ENCODE measurements around the gene ADAMTS12. TPM values are rescaled to one million over a fixed set of nuclear protein-coding genes. Genes with fewer than 3 reads are reported as not detected.

Gene ADAMTS12
- total and polyA plus RNA-seq, 2 experiments from 2014 or later = 9.1 to 17.1 TPM

GRCh38 chr5:33523208-33523771 is 368.5 kb downstream of the ADAMTS12 start:
- ATAC-seq (no peak), DNase-seq (ENCODE audit: low spot score) (no peak)
- no peaks in the 10 kb centered on the region for H3K79me2 ChIP-seq (replicated peaks; ENCODE audit: insufficient read depth)
- no peaks in the 10 kb centered on the region for H4K20me1 ChIP-seq (replicated peaks; ENCODE audit: insufficient read depth)
- no peak overlapping the region for H3K27ac Mint-ChIP-seq
- H3K4me2 ChIP-seq = no peak overlapping the region
- no peaks in the 10 kb centered on the region for H3K27me3 Mint-ChIP-seq (ENCODE audit: insufficient read depth, low read depth, poor library complexity)
- H3K27ac ChIP-seq (ENCODE audit: low read depth) = no peak overlapping the region
- H3F3A ChIP-seq (replicated peaks; ENCODE audit: low read depth) = no peaks in the 10 kb centered on the region
- H3K9me3 Mint-ChIP-seq = peaks cover 13% of the 10 kb centered on the region
- H3K27me3 ChIP-seq (ENCODE audit: insufficient read depth) = no peaks in the 10 kb centered on the region
- H3K4me3 Mint-ChIP-seq = no peak overlapping the region
- no peak overlapping the region for H2AFZ ChIP-seq
- H3K4me3 ChIP-seq = no peak overlapping the region
- H3K9me2 ChIP-seq (ENCODE audit: insufficient read depth) = no peaks in the 10 kb centered on the region
- H3K4me1 Mint-ChIP-seq = no peaks in the 10 kb centered on the region
- H3K4me1 ChIP-seq (ENCODE audit: insufficient read depth) = no peaks in the 10 kb centered on the region
- peaks cover 3% of the 10 kb centered on the region; the same call in 1 of the 3 replicates for H3K36me3 Mint-ChIP-seq (ENCODE audit: low read depth)
- no peak for TF ChIP-seq CREB1 (CRISPR knock-in tag; IDR thresholded peaks at IDR 0.05; ENCODE audit: low read depth)
- TF ChIP-seq EZH2 (IDR thresholded peaks at IDR 0.05; ENCODE audit: low read depth, unreplicated experiment) = no peak
- no peak for TF ChIP-seq STAT1 (IDR thresholded peaks at IDR 0.05; ENCODE audit: unreplicated experiment)
- TF ChIP-seq ZNF114 (CRISPR knock-in tag; IDR thresholded peaks at IDR 0.05) = no peak
- no peak for TF ChIP-seq NANOG (IDR thresholded peaks at IDR 0.05; ENCODE audit: borderline replicate concordance)
- no peak for TF ChIP-seq ETS1 (IDR thresholded peaks at IDR 0.05)
- TF ChIP-seq REST (IDR thresholded peaks at IDR 0.05; ENCODE audit: unreplicated experiment) = no peak
- TF ChIP-seq POLR2AphosphoS5 (IDR thresholded peaks at IDR 0.05; ENCODE audit: low read depth) = no peak
- TF ChIP-seq JUNB (IDR thresholded peaks at IDR 0.05; ENCODE audit: unreplicated experiment) = no peak
- TF ChIP-seq ZNF462 (CRISPR knock-in tag; IDR thresholded peaks at IDR 0.05) = no peak
- TF ChIP-seq ZNF331 (CRISPR knock-in tag; IDR thresholded peaks at IDR 0.05; ENCODE audit: low read depth) = no peak
- TF ChIP-seq EZH2phosphoT487 (IDR thresholded peaks at IDR 0.05; ENCODE audit: unreplicated experiment) = no peak
- TF ChIP-seq CTCF (conservative IDR thresholded peaks at IDR 0.05; ENCODE audit: low read depth in 2 of 2) = no peak
- H3K36me3 ChIP-seq (ENCODE audit: insufficient read depth) = no peaks in the 10 kb centered on the region

Measured in GM23338 (cell line).